GM06990 (cell line): ENCODE results near the gene CAND2.

Experiments used
- DNase-seq: peaks from one replicate; pipeline ENCODE4 v3.0.0-alpha.2; 2011; ENCODE audit not compliant: insufficient read length; ENCODE audit errors: extremely low read depth
- H3K27me3 ChIP-seq: replicated peaks from 2 replicates; pipeline ENCODE4 v1.6.0; 2011; ENCODE audit warnings: low read length; ENCODE audit not compliant: control insufficient read depth, insufficient read depth
- H3K36me3 ChIP-seq: 2 replicates; pipeline ENCODE4 v1.5.1; 2011; ENCODE audit warnings: low read length; ENCODE audit not compliant: control insufficient read depth, insufficient read depth
- H3K4me3 ChIP-seq: replicated peaks from 2 replicates; pipeline ENCODE4 v1.5.1; 2011; ENCODE audit warnings: low read depth, mild to moderate bottlenecking, control low read depth, low read length
- TF ChIP-seq, protein P1 (sequence below): IDR thresholded peaks from 2 replicates; pipeline ENCODE4 v1.5.1; 2011; ENCODE audit warnings: low read length, control low read depth, mild to moderate bottlenecking, inconsistent platforms; ENCODE audit not compliant: insufficient read depth, poor library complexity, severe bottlenecking

Gene CAND2

DNA sequence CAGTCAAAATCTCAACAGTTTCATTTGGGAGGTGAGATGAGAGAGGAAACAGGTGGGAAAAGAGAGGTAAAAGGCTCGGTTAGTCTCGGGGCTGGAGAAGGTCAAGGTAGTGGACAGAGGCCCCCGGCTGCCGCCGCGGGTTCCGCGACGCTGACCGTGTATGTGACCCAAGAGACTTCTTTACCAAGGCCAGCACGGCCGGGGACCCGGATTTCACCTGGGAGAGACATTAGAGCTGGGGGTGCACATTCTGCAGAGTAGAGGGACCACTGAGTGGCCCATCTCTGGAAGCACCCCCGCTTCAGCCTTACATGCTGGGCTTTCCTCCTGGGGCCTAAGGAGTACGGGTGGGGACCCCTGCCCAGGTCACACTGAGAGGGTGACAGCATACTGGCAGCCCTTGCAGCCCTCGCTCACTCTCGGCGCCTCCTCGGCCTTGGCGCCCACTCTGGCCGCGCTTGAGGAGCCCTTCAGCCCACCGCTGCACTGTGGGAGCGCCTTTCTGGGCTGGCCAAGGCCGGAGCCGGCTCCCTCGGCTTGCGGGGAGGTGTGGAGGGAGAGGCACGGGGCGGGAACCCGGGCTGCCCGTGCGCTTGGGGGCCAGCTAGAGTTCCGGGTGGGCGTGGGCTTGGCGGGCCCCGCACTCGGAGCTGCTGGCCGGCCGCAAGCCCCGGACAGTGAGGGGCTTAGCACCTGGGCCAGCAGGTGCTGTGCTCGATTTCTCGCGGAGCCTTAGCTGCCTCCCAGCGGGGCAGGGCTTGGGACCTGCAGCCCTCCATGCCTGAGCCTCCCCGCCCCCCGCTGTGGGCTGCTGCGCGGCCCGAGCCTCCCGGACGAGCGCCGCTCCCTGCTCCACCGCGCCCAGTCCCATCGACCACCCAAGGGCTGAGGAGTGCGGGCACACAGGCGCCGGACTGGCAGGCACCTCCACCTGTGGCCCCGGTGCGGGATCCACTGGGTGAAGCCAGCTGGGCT is 86.1 kb downstream of the CAND2 start:
- H3K36me3 ChIP-seq = no peaks in the 10 kb centered on the region
- TF ChIP-seq, protein P1, sequence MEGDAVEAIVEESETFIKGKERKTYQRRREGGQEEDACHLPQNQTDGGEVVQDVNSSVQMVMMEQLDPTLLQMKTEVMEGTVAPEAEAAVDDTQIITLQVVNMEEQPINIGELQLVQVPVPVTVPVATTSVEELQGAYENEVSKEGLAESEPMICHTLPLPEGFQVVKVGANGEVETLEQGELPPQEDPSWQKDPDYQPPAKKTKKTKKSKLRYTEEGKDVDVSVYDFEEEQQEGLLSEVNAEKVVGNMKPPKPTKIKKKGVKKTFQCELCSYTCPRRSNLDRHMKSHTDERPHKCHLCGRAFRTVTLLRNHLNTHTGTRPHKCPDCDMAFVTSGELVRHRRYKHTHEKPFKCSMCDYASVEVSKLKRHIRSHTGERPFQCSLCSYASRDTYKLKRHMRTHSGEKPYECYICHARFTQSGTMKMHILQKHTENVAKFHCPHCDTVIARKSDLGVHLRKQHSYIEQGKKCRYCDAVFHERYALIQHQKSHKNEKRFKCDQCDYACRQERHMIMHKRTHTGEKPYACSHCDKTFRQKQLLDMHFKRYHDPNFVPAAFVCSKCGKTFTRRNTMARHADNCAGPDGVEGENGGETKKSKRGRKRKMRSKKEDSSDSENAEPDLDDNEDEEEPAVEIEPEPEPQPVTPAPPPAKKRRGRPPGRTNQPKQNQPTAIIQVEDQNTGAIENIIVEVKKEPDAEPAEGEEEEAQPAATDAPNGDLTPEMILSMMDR = no peak
- H3K4me3 ChIP-seq = no peak overlapping the region
- no peak for DNase-seq
- no peaks in the 10 kb centered on the region for H3K27me3 ChIP-seq

- no peak for DNase-seq
- Histone ChIP-seq H3K36me3 (no peaks in the 10 kb centered on the region), H3K27me3 (no peaks in the 10 kb centered on the region), H3K4me3 (no peak overlapping the region)
- TF ChIP-seq, protein P1 = no peak
These were observed 87.8 kb downstream of the CAND2 start for GRCh38 chr3:12884186-12884680.
